Adipose tissue (tissue), 3 donors: ENCODE data around the gene EI24. TPM values are rescaled to one million over a fixed set of nuclear protein-coding genes. Genes with fewer than 3 reads are reported as not detected.
"Not testable (repeated sequence)": the region's sequence is repeated elsewhere in the genome, so short reads cannot be mapped to it uniquely, and the experiment has no call there.

Experiments
- H3K27ac ChIP-seq: one replicate; pipeline ENCODE4 v1.5.1; 2013; ENCODE audit warnings: low read depth, low read length
- WGBS, 3 donors: extraction: QIAGEN DNeasy Blood & Tissue Kit; methylation state at CpG; one replicate each; pipeline ENCODE4 v1.1.7; 2013; 5-methylcytosine and 5-hydroxymethylcytosine counted together
- polyA plus RNA-seq, 3 donors: library from polyadenylated mRNA; stranded (reverse); fragments of 200-250 nt; gene quantifications; one replicate each; pipeline ENCODE4 v1.2.3, GENCODE V29; 2013
- donor health status: healthy with polysubstance abuse.
- donor health status: Bipolar disorder and iron deficiency.
- donor health status: healthy.

EI24 gene
- polyA plus RNA-seq, 3 donors, result 67.1 to 83.5 (median 70.4) TPM

- 38 to 56% (median 53%) methylated on average over 2 of the region's 2 CpGs for WGBS, 3 donors
- no peak overlapping the region for H3K27ac ChIP-seq
Measured at GRCh38 chr11:125570952-125571351, 1.7 kb downstream of the EI24 start.

GRCh38 chr11:125572916-125573315, 3.6 kb downstream of the EI24 start:
- no peak overlapping the region for H3K27ac ChIP-seq
- WGBS, 3 donors, result 81 to 85% (median 85%) methylated on average over 5 of the region's 5 CpGs

- not testable (repeated sequence) for H3K27ac ChIP-seq
- WGBS, 3 donors, result 95 to 98% (median 96%) methylated on average over 14 of the region's 14 CpGs
Measured at GRCh38 chr11:125577181-125577580, 7.9 kb downstream of the EI24 start.

- no peak overlapping the region for H3K27ac ChIP-seq
- 93 to 97% (median 94%) methylated on average over 2 of the region's 2 CpGs for WGBS, 3 donors
Measured at GRCh38 chr11:125578783-125579182, 9.5 kb downstream of the EI24 start.

GRCh38 chr11:125579811-125580210, 10.5 kb downstream of the EI24 start:
- 96% methylated on average over 5 of the region's 5 CpGs for WGBS, 3 donors

GRCh38 chr11:125583496-125583895, 14.2 kb downstream of the EI24 start:
- H3K27ac ChIP-seq, result no peak overlapping the region
- WGBS, 3 donors, result 93 to 97% (median 96%) methylated on average over 11 of the region's 11 CpGs

More at GRCh38 chr11:125579811-125580210, 10.5 kb downstream of the EI24 start:
- no peak overlapping the region for H3K27ac ChIP-seq

GRCh38 chr11:125585487-125585886, 16.2 kb downstream of the EI24 start:
- no peak overlapping the region for H3K27ac ChIP-seq
- WGBS, 3 donors, result 93 to 100% (median 97%) methylated on average over 1 of the region's 1 CpG

GRCh38 chr11:125586623-125587022, 17.3 kb downstream of the EI24 start:
- 81 to 91% (median 84%) methylated on average over 3 of the region's 3 CpGs for WGBS, 3 donors
- no peak overlapping the region for H3K27ac ChIP-seq

- H3K27ac ChIP-seq, result no peak overlapping the region
- 91 to 100% (median 97%) methylated on average over 1 of the region's 1 CpG for WGBS, 3 donors
Measured at GRCh38 chr11:125587480-125587879, 18.2 kb downstream of the EI24 start.

GRCh38 chr11:125588505-125588904, 19.2 kb downstream of the EI24 start:
- WGBS, 3 donors, result 36 to 64% (median 55%) methylated on average over 3 of the region's 3 CpGs
- no peak overlapping the region for H3K27ac ChIP-seq

GRCh38 chr11:125591649-125592304, 22.5 kb downstream of the EI24 start:
- 1 to 2% (median 1%) methylated on average over 26 to 30 of the region's 30 CpGs for WGBS, 3 donors
- peak overlapping the region; percentile 87 for H3K27ac ChIP-seq

GRCh38 chr11:125592305-125593113, 23.2 kb downstream of the EI24 start, which contains the start of gene STT3A:
Gene STT3A, plus strand, starts transcription at chr11:125592852. Its CDS starts 3,064 bp downstream, at chr11:125595916.
- WGBS, 3 donors, result 0% methylated on average over 55 of the region's 55 CpGs
- peak within 1 kb of the TSS; percentile 87 for H3K27ac ChIP-seq

GRCh38 chr11:125593114-125593820, 24.0 kb downstream of the EI24 start:
- WGBS, 3 donors, result 0 to 1% (median 0%) methylated on average over 18 of the region's 18 CpGs
- H3K27ac ChIP-seq, result no peak overlapping the region

GRCh38 chr11:125594958-125595357, 25.7 kb downstream of the EI24 start:
- no peak overlapping the region for H3K27ac ChIP-seq
- WGBS, 3 donors, result 56 to 71% (median 66%) methylated on average over 3 of the region's 3 CpGs

- H3K27ac ChIP-seq, result no peak overlapping the region
- 92 to 96% (median 95%) methylated on average over 2 of the region's 2 CpGs for WGBS, 3 donors
Measured at GRCh38 chr11:125600663-125601062, 31.4 kb downstream of the EI24 start.

GRCh38 chr11:125603207-125603606, 33.9 kb downstream of the EI24 start:
- H3K27ac ChIP-seq, result no peak overlapping the region
- 54 to 93% (median 92%) methylated on average over 3 of the region's 3 CpGs for WGBS, 3 donors

- H3K27ac ChIP-seq, result no peak overlapping the region
Measured at GRCh38 chr11:125605417-125605816, 36.1 kb downstream of the EI24 start.

- WGBS, 3 donors, result 71 to 89% (median 87%) methylated on average over 7 of the region's 7 CpGs
- H3K27ac ChIP-seq, result no peak overlapping the region
Measured at GRCh38 chr11:125609545-125609944, 40.3 kb downstream of the EI24 start.

- 90 to 95% (median 94%) methylated on average over 4 of the region's 4 CpGs for whole genome bisulfite sequencing, 3 donors
- H3K27ac ChIP-seq, result no peak overlapping the region
Measured at GRCh38 chr11:125618383-125618782, 49.1 kb downstream of the EI24 start.
